DMS79 treated with DMSO at 0.1 percent for 48 hours (cell line): Measurements from ENCODE around the gene LRP1B.

Source experiments
- DNase-seq: peaks from one replicate; lab custom pipeline; 2025; lab: John Stamatoyannopoulos, UW

Gene LRP1B

DNA sequence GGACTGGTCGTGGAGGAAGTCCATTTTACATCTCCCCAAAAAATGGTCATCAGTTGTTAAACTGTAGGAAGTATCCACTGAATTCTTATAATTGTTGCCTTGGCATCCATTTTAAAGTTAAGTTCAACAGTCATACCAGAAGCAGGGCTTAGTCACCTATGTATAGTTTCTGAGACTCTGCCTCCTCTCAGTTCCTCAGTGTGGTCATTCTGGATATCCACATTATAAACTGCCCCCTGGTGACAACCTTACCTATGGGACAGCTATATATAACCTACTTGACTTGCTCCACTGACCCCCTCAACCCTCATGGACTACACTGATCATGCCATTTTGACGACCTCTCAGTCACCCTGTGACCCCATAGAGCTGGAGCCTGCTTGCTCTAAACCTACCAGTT, 617.0 kb downstream of the LRP1B start:
- no peak for DNase-seq

- no peak for DNase-seq
Observed at GRCh38 chr2:141508806-141509595, 621.8 kb downstream of the LRP1B start.

DNA sequence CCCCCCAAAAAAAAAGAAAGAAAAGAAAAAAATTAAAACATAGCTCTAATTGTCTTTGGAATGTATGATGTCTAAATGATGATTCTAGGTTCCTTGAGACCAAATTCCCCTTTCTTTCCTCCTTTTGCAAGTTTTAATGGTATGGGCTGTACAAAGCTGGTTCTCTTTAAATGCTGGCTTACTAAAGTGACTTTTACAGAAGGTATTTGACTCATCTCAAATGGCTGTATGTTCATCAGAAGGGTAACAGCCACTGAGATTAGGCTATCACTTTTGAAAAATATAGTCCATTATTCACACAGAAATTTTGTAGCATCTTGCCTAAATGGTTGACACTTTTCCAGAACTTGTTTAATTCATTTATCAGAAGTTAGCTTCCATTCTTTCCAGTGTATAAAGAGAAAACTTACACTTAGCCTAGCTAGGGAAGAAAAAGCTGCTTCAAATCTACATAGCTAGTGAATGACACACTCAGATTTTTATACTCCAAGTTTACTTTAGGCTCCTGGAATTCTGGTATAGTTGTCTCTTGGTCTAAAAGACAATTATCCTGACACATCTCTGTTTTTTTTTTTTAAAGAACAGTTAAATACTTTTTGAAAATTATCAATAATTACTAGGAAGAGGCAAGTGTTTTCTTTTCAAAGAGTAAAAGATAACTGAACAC, 622.6 kb downstream of the LRP1B start:
- no peak for DNase-seq

DNA sequence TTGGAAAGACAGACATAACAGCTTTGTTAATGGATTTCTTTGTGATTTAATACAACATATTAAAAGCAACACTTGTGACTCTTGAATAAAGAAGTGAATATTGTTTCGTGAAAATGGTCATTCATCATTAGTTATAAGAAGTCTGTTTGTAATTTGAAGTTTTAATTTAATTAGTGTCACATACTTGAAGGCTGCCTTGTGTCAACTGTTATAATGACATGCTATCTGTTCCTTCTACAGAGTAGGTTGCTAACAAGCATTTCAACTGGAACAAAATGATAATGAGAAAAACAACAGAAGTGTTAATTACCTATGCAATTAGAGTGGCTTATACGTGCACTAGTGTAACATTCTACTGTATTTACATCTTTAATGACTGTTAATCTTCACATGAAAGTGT, 624.7 kb downstream of the LRP1B start:
- no peak for DNase-seq

DNA sequence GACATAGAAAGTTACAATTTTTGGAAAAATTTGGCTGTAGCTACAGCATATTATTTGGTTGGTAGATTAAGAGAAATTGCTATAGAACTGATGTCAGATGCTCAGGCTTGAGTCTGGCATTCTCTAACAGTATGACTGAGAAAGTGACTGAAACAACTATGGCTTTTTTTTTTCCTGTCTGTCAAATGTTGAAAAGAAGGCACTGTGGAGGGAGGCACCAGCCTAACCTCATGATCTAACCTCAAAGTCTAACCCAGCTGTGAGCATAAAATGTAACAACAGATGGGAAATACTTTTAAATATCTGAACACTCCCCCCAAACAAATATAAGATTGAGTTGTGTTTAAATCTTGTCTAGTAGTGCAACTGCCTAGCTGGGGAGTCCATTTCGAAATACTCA, 629.1 kb downstream of the LRP1B start:
- no peak for DNase-seq

DNA sequence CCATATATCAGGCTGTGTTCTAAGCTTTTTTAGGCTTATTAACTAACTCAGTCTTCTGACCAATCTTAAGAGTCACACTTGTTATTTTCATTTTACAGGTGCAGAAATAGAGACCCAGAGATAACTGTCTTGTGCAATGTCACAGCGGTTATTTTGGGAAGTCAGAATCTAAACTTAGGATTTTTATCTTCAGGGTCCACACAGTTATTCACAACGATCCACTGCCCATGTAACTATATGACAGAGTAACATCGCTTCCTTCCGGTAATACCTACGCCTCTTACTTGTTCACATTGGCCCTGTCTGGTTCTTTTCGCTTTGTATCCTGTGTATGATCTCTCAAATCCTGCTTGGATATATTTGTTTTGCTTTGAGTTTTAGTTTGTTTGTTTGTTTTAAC, 631.7 kb downstream of the LRP1B start:
- no peak for DNase-seq

DNA sequence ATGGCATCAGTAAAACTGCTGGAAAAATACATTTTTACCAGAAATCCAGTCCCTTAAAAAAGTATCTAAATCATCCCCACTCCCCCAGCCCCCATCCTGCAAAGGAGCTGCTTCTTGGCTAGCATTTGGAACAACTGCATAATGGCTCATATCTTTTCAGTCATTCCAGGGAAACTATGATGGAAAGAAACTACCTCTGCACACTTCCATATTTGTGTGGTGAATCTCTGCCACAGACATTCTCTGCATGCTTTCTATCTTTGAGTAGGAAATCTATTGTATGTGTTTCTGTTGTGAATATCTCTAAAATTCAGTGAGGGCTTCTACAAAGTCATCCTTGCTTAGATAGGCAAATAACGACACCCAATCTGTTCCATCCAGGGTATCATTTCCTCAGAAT, 632.3 kb downstream of the LRP1B start:
- no peak for DNase-seq

DNA sequence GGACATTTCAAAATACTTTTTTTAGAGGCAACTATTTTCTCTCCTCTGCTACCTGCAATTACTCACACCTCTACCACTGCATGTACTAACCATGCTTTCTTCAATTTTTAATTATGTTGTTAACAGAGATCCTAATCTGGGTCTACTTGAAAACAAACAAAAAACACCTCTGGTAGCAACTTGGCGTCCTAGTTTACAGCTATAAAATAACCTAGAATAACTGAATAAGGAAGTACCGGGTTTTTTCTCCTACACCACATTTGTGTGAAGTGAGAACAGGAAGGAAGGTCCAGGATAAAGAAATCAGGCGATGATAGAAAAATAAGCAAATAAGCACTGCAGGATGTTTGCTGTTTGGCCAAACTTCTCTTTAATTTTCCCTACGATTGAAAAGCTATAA, 633.5 kb downstream of the LRP1B start:
- DNase-seq = no peak

- no peak for DNase-seq
Observed at GRCh38 chr2:141496810-141497209, 634.0 kb downstream of the LRP1B start.

- DNase-seq = no peak
Observed at GRCh38 chr2:141493936-141494335, 636.9 kb downstream of the LRP1B start.

- DNase-seq = no peak
Observed at GRCh38 chr2:141492816-141493215, 638.0 kb downstream of the LRP1B start.

DNA sequence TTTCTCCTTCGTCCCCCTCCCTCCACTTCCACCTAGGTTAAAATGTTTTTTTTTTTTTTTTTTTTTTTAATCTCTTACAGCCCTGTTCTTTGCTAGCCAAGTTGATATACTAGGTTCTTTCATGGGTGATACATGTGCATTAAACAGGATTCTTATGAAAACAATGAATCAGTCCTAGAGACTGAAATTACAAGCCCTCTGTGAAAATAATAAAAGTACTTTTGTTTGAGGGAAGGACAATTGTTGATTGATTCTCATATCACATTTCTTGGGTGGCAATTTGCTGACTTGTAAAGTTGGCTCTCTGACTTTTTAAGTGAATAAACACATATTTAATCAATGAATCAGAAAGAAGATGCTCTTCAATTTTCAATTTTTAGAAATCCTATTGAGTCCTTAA, 639.9 kb downstream of the LRP1B start:
- no peak for DNase-seq

GRCh38 chr2:141482697-141483096, 648.1 kb downstream of the LRP1B start:
- no peak for DNase-seq

GRCh38 chr2:141475801-141476200, 655.0 kb downstream of the LRP1B start:
- DNase-seq = no peak

GRCh38 chr2:141468761-141469160, 662.1 kb downstream of the LRP1B start:
- no peak for DNase-seq

- DNase-seq = no peak
Observed at GRCh38 chr2:141467331-141467730, 663.5 kb downstream of the LRP1B start.

DNA sequence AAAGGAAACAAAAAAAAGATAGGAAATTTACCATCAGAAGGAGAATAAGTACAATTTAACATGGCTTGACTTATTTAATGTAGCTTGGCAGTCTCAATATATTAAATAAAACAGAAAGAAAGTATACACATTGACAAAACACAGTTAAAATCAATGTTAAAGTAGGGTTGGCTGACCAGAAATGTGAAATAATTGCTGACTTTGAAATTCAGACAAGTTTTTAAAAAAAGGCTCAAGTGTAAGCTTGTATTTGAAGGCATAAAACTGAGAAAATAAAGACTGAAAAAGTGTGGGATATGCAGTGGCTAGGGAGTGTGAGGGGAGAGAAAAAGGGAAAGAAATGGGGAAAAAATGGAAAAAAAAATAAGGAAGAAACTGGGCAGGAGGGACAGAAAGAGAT, 665.8 kb downstream of the LRP1B start:
- no peak for DNase-seq

- DNase-seq = no peak
Observed at GRCh38 chr2:141458351-141458750, 672.5 kb downstream of the LRP1B start.

DNA sequence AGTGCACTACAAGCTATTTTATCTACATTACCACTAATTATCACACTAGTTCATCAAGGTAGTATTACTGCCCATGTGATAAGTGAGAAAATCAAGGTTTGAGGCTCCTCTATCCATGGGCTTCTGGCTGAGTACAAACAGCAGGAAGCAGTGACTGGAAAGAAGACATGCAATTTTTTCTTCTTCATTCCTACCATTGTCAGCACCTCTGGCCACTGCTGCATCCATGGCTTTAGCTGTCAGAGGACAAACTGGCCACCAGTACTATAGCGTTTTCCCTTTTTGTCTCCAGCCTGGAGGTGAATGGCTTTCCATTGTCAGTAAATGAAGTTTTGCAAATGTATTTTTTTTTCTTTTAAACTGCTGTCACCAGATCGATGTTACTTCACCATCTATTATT, 674.9 kb downstream of the LRP1B start:
- no peak for DNase-seq

GRCh38 chr2:141455211-141455826, 675.5 kb downstream of the LRP1B start:
- DNase-seq = no peak

GRCh38 chr2:141440072-141440635, 690.7 kb downstream of the LRP1B start:
- no peak for DNase-seq

DNA sequence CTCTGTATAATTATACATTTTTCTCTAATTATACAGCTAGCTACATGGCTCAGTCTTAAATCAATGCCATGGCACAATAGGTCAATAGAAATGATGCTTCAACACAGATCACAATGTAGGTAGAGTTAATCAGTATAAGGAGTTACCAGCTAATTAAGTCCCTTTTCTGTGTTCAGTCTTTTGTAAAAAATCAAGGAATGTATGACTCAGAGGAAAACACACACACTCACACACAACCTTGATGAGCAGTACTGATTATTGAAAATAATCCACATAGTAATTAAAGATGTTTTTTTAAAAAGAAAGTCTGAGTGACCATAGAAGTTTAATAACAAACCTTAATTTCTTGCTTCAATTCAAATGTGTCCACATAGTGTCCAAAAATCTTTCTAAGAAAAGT, 691.3 kb downstream of the LRP1B start:
- DNase-seq = no peak

DNA sequence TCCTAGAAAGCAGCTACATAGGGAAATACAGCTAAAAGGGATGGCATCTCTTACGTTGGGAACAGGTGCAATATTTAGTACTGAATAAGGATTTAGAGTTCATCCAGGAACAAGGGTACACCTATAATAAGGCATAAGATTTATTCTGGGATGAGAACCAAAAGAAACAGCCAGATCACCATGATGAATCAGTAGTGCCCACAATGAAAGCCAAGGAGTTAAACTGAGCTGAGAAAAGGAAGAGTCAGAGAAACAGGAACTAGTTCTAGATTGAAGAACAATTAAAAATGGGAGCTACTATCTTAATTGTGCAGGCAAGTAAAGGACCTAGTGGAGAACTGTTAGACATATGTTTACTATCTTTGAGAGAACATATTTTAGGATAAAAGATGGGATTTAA, 692.3 kb downstream of the LRP1B start:
- DNase-seq = no peak
